ENCODE results near the gene MSL3B.

Gene MSL3B

DNA sequence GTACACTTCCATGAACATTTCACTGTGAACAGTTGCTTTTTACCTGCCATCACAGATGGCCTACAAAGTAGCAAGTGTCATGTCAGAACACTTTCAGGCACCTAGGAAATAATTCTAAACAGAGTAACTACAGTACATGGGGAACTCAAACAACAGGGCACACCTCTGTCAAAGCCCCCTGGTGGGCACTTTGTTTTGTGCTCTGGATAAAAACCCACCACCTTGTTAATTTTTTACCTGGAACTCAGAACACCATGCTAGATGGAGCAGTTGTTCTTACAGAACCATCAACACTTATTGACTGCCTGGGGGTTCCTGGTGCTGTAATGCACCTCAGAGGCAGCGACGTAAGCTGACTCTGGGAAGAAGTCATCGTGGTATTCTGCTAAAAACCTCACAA, 2.3 kb downstream of the MSL3B start:
- H3K4me3 ChIP-seq (ENCODE audit: control insufficient read depth, low read depth, low read length), result no peak overlapping the region
- TF ChIP-seq, protein P1, sequence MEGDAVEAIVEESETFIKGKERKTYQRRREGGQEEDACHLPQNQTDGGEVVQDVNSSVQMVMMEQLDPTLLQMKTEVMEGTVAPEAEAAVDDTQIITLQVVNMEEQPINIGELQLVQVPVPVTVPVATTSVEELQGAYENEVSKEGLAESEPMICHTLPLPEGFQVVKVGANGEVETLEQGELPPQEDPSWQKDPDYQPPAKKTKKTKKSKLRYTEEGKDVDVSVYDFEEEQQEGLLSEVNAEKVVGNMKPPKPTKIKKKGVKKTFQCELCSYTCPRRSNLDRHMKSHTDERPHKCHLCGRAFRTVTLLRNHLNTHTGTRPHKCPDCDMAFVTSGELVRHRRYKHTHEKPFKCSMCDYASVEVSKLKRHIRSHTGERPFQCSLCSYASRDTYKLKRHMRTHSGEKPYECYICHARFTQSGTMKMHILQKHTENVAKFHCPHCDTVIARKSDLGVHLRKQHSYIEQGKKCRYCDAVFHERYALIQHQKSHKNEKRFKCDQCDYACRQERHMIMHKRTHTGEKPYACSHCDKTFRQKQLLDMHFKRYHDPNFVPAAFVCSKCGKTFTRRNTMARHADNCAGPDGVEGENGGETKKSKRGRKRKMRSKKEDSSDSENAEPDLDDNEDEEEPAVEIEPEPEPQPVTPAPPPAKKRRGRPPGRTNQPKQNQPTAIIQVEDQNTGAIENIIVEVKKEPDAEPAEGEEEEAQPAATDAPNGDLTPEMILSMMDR (IDR thresholded peaks at IDR 0.05; ENCODE audit: control insufficient read depth, insufficient read depth, low read depth, low read length, missing control alignments), result no peak
- no peak for DNase-seq (ENCODE audit: low read depth)

DNA sequence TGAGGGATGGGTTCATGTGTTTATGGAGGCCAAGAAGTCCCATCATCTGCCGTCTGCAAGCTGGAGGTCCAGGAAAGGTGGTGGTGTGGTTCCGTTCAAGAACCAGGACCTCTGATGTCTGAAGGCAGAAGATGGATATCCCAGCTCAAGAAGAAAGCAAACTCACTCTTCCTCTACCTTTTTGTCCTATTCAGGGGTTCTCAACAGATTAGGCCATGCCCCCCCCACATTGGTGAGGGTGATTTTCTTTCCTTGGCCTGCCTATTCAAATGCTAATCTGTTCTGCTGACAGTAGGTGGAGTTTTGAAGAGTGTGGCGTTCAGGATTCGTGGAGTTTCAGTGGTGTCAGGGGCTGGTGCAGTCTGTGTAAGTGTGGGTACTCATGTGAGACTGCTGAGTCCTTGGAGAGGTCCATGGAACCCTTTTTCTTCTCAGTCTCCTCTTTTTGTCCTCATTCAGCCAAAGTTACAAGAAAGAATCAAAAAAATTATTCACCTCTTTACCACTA, 5.9 kb downstream of the MSL3B start:
- TF ChIP-seq, protein P1 (IDR thresholded peaks at IDR 0.05; ENCODE audit: control insufficient read depth, insufficient read depth, low read depth, low read length, missing control alignments), result peak; percentile 10
- no peak for DNase-seq (ENCODE audit: low read depth)
- H3K4me3 ChIP-seq (ENCODE audit: control insufficient read depth, low read depth, low read length), result no peak overlapping the region

DNA sequence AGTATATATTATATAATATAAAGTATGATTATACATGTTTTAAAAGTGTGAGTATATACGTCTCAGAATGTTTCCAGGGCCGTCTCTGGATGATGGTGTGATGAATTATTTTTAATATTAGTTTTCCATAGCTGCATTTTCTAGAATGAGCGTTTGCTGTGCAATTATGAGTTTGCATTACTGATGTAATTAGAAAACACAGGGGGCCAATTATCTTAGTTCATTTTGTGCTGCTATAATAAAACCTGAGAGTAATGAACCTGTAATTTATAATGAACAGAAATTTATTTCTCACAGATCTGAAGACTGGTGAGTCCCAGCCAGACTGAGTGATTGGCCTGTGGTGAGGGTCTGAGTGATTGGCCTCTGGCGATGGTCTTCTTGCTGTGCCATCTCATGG, 9.9 kb downstream of the MSL3B start:
- TF ChIP-seq, protein P1 (IDR thresholded peaks at IDR 0.05; ENCODE audit: control insufficient read depth, insufficient read depth, low read depth, low read length, missing control alignments), result no peak
- no peak for DNase-seq (ENCODE audit: low read depth)
- no peak overlapping the region for H3K4me3 ChIP-seq (ENCODE audit: control insufficient read depth, low read depth, low read length)

DNA sequence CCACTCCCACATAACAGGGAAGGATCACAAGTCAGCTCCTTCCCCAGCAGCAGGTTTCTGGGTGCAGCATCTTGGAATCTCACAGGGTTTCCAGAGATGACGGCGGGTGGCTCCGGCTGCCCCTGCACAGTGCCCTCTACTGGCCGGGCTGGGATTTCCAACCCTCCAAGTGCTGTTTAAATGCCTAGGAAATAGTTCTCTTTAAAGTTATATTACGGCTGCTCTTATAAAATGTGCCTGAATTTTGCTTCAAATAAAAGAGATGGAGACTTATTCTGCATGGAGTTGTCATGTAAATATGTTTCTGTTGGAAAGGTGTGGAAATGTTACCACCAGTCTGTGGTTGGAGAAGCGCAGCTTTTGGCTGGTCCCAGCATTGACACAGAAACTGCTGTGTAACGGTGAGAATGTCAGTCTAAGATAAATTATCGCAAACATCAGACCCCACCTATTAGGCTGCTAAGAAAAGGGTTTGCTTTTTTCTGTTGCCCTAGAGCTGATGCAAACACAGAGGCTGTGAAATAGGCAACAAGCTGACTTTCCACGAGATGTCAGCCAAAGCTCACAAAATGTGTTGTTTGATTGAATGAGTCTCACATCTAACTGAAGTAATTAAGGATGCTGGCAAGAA, 10.6 kb downstream of the MSL3B start:
- TF ChIP-seq, protein P1 (IDR thresholded peaks at IDR 0.05; ENCODE audit: control insufficient read depth, insufficient read depth, low read depth, low read length, missing control alignments), result peak; percentile 73
- no peak for DNase-seq (ENCODE audit: low read depth)
- no peak overlapping the region for H3K4me3 ChIP-seq (ENCODE audit: control insufficient read depth, low read depth, low read length)

DNA sequence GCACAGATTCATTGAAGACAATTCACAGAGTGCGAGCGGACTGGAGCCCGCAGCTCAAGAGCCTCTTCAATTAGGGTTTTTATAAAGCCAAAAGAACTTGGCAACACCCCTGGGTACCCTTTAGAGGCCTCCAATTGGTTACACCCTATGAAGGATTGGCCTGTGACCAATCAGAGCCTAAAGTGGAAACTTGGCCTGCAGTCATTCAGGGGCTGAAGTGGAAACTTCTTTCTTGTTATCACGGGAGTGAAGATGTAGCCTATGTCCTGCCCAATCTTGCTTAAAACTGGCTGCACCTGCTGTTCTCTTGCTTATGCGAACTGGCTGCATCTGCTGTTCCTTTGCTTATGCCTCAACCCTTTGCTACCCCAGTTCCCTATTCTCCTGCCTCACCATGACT, 12.0 kb downstream of the MSL3B start:
- TF ChIP-seq, protein P1 (IDR thresholded peaks at IDR 0.05; ENCODE audit: control insufficient read depth, insufficient read depth, low read depth, low read length, missing control alignments), result no peak
- DNase-seq (ENCODE audit: low read depth), result no peak
- H3K4me3 ChIP-seq (ENCODE audit: control insufficient read depth, low read depth, low read length), result no peak overlapping the region

DNA sequence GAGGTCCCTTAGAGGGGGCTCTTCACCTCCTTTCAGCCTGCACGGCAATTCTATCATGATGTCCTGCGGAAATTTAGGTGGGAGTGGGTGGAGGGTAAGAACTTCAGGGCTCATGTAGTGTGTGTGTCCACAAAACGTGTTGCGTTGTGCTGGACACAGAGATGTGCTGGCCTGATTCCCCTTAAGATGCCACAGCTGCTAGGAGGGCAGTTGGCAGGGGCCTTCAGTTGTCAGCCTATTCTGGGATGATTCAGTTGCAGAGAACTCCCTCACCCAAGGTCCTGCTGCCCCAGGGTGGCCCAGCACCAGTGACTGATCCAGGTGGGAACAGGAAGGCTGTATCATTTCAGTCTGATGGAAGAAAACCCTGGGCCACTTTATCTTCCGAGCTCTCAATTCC, 12.8 kb downstream of the MSL3B start:
- no peak for DNase-seq (ENCODE audit: low read depth)
- TF ChIP-seq, protein P1 (IDR thresholded peaks at IDR 0.05; ENCODE audit: control insufficient read depth, insufficient read depth, low read depth, low read length, missing control alignments), result no peak
- H3K4me3 ChIP-seq (ENCODE audit: control insufficient read depth, low read depth, low read length), result no peak overlapping the region

Data from AG09309 (cell line).